NK-92 (cell line): ENCODE results near the gene FAF1.
A peak's percentile ranks its signal among the peaks of the same experiment; 100 is the strongest.

ENCODE experiments used
- DNase-seq: peaks from one replicate; lab custom pipeline; 2025; ENCODE audit not compliant: unreplicated experiment; lab: John Stamatoyannopoulos, UW

Gene FAF1

GRCh38 chr1:50978144-50978851 is 18.2 kb upstream of the FAF1 start:
- no peak for DNase-seq

DNA sequence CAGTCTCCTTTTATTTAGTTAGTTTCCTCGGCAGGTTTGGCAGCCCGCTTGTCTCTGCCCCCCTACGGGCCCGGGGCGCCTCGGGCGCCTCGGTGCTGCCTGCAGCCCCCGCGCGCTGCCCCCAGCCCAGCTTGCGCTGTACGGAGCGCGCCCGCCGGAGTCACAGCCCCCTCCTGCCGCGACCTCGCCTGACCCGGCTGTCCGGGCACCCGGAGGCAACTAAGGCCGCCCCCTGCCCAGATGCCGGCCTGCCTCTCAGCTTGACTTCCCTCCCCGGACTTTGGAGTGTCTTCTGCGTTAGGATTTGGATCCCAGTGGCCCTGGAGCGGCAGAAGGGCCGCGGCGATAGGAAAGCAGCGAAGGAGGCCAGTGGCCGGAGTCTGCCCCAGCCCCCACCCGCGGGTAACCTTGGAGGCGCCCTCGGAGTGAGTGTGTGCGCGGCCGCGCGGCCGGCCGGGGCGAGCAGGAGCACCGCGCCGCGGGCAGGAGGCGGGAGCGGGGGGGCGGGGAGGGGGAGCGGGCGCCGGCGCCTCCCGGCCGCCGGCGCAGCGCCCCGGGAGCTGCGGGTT is 17.6 kb upstream of the FAF1 start:
- DNase-seq = no peak

GRCh38 chr1:50976890-50977574 is 17.0 kb upstream of the FAF1 start:
- no peak for DNase-seq

DNA sequence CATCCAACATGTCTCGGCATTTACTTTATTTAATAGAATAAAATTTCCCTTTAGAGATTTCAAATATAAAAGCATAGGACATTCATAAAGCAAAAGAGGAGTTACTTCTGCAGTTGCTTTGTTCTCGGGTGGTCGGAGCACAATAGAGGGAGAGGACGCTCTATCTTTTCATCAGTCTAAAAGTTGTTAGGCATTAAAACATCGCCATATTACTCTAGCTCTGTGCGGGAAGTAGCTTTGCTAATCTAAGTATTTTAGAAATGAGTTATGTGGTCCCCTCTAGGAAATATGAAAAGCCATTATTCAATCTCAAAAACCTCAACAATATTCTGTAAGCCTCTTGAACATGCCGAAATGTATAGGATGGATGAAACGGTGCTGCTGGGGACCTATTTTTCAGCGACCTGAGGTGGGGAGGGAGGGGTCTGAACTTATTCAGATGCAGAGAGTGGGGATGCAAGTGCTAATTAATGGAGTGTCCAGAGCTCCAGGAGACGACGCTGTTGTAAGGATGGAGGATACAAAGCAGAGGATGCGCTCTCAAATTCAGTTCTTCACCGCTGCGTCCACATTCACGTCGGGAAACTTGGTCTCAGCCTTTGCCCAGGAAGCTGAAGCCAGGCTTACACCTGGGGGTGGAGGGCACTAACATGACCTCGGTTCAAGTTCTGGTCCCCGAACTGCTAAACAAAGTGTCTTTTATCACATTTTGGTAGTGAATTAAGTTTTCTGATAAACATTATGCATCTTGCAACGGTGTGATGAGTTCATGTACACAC is 16.2 kb upstream of the FAF1 start:
- DNase-seq = no peak

DNA sequence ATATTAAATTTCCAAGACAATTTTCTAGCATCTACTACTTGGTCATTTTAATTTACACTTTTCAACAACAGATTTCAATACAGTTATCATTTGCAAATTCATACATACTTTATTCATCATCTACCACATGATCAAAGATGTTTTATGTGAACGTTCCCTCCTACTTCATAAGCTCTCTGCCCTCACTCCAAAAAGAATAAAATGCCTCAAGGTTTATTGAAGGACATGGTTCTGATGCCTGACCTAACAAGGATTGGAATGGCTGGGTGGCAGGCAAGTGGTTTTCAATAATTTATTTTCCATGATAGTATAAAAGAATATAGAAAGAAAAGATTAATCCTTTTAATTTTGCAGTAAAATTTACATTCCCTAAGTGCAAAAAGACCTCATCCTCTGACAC is 15.4 kb upstream of the FAF1 start:
- no peak for DNase-seq

GRCh38 chr1:50974618-50974935 is 14.5 kb upstream of the FAF1 start:
- no peak for DNase-seq

DNA sequence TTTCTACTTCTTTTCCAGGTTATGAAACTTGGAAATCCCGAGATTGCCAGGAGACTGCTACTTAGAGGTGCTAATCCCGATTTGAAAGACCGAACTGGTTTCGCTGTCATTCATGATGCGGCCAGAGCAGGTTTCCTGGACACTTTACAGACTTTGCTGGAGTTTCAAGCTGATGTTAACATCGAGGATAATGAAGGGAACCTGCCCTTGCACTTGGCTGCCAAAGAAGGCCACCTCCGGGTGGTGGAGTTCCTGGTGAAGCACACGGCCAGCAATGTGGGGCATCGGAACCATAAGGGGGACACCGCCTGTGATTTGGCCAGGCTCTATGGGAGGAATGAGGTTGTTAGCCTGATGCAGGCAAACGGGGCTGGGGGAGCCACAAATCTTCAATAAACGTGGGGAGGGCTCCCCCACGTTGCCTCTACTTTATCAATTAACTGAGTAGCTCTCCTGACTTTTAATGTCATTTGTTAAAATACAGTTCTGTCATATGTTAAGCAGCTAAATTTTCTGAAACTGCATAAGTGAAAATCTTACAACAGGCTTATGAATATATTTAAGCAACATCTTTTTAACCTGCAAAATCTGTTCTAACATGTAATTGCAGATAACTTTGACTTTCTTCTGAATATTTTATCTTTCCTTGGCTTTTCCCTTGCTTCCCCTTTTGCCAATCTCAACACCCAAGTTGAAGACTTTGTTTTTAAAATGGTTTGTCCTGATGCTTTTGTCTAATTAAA is 14.0 kb upstream of the FAF1 start:
- DNase-seq = no peak

GRCh38 chr1:50973255-50973654 is 13.2 kb upstream of the FAF1 start:
- no peak for DNase-seq

DNA sequence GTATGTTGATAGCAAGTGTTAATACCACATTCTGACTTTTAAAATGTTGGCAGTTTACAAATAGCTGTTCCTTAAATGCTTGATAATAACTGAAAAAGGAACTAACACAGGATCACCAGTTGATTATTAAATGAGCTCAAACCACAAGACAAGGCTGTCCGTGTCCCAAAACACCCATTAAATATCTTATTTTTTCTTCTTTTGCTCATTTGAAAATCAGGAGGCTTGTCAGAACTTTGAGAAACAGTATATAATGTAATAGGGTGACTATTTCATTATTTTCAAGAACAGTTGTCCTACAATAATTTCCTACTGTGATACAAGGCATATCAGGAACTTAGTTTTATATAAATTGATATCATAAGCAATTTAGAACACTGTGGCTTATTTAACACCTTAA is 12.7 kb upstream of the FAF1 start:
- no peak for DNase-seq

GRCh38 chr1:50971748-50972305 is 11.8 kb upstream of the FAF1 start:
- DNase-seq = no peak

- no peak for DNase-seq
These were observed 11.0 kb upstream of the FAF1 start for GRCh38 chr1:50970931-50971582.

DNA sequence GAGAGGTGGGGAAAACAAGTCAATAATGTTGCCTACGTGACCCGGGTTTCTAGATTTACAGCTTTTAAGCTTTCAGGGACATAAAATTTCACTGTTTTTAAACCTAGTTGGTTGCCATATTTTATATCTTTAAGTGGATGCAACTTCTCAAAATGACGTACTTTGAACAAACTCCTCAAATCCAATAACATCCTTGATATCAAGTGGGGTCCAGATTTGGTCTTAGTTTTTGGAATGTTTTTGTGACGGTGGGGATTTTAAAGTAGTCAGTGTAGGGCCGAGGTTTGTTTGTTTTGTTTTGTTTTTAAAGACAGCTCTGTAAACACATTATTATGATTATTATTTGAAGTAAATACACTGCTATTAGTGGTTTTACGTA is 10.4 kb upstream of the FAF1 start:
- no peak for DNase-seq

DNA sequence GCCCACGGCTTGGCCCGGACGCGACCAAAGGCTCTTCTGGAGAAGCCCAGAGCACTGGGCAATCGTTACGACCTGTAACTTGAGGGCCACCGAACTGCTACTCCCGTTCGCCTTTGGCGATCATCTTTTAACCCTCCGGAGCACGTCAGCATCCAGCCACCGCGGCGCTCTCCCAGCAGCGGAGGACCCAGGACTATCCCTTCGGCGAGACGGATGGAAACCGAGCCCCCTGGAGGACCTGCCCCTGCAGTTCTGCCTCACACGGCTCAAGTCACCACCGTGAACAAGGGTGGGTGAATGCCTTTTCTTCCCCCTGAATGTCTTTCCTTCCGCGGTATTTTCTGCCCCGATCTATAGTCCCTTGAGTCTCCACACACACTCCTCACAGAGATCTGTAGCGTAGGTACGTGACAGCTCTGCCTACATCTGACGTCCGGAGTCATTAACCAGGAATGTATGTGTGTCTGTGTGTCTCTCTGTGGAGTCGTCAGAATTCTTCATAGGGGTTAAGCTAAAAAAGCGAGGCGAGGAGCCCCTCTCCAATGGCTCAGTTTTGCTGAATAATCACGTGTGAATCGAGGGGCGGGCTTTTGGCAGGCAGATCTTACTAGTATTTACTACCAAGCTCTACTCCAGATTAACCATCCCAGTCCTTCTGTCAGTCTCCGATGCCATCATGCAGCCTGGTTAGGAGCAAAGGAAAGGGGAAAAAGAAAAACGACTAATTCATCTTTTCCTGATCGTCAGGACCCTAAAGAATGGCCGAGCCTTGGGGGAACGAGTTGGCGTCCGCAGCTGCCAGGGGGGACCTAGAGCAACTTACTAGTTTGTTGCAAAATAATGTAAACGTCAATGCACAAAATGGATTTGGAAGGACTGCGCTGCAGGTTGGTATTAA is 9.8 kb upstream of the FAF1 start, which contains the start of gene CDKN2C:
Gene CDKN2C (plus strand): TSS at position 635 of the 898 bp plus-strand sequence. CDS start 124 bp downstream, at position 759.
- DNase-seq = no peak

GRCh38 chr1:50968821-50969610 is 8.9 kb upstream of the FAF1 start:
- DNase-seq = no peak

DNA sequence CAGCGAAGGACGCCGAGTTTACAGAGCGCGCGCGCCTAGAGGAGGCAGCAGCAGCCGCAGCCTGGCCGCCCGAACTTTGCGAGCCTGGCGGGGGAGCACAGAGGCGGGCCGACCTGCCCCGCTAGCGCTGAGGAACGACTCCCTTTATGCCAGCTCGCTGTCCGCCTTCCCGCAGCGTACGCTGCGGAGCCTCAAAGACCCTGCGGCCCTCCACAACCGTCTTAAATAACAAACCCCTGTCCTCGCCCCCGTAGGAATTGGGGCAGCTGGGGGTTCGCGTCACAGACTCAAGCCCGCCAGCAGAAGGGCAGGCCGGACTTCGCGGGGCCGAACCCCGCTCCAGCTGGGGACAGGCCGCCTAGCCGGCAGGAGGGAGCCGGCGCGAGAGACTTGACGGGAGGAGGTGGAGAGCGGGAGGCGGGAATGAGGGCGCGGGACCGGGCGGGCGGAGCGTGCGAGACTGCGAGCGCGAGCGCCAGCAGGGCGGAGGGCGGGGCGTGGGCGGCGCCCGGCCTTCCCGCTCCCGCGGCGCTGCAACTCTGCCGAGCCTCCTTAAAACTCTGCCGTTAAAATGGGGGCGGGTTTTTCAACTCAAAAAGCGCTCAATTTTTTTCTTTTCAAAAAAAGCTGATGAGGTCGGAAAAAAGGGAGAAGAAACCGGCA is 8.2 kb upstream of the FAF1 start:
- peak; percentile 22 for DNase-seq

DNA sequence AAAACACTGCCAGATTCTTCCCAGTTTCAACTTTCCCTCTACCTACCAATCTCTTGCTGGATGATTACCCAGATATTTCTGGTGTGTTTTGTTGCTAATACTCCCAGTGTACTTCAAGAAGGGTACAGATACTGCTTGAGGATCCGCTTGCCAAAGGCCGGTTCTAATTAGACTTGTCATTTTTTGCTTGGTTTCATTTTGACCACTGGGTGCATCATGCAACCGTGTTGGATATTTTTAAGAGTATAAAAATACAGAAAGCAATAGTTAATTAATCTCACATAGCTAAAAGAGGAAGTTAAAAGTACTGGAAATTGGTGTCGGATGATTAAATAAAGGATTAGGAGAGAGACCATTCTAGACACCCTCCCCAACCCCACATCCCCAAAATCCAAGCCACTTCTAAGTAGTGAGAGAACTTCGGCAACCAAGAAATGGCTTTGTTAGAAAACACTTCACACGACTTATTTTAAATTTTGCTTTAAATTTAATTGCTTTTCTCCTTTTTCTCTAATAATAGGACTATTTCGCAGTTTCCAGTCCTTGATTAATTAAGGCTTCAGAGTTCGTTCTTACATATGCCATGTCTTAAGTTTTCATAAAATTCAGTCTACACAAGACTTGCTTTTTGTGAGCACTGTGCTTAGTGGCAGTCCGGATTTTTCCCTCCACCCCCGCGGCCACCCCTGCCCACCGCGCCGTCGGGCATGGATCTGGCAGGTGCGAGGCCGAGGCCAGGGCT is 7.5 kb upstream of the FAF1 start:
- DNase-seq = no peak

- DNase-seq = no peak
These were observed 6.9 kb upstream of the FAF1 start for GRCh38 chr1:50966991-50967390.
